ENCODE data around the gene TRUB1. TPM values are rescaled to one million over a fixed set of nuclear protein-coding genes. Genes with fewer than 3 reads are reported as not detected.

TRUB1 gene
- total RNA-seq, 1 experiment from 2014 or later: 30.0 TPM

GRCh38 chr10:114943000-114943399 is 5.0 kb downstream of the TRUB1 start:
- no TSS peak for BruUV-seq (replicated peaks)
- POLR2A ChIA-PET (ENCODE audit: low non-redundant PET): no interaction called here
- peaks cover 37% of the 10 kb centered on the region for H3K36me3 ChIP-seq (ENCODE audit: insufficient read depth, low read length, poor library complexity, severe bottlenecking)

GRCh38 chr10:114953047-114953446 is 15.1 kb downstream of the TRUB1 start:
- peaks cover 10% of the 10 kb centered on the region for H3K36me3 ChIP-seq (ENCODE audit: insufficient read depth, low read length, poor library complexity, severe bottlenecking)
- DNase-seq (ENCODE audit: low spot score): no peak
- H3K4me3 ChIP-seq (ENCODE audit: low read depth, low read length, poor library complexity, severe bottlenecking): no peak overlapping the region
- H3K4me1 ChIP-seq (ENCODE audit: insufficient read depth, low read length, poor library complexity, severe bottlenecking): no peaks in the 10 kb centered on the region
- TF ChIP-seq CTCF (conservative IDR thresholded peaks at IDR 0.05; ENCODE audit: low read depth, low read length) (no peak), EZH2 (IDR thresholded peaks at IDR 0.05; ENCODE audit: borderline replicate concordance, low read depth, low read length, poor library complexity, severe bottlenecking) (no peak)
- intact Hi-C loops (cut with micrococcal nuclease; ENCODE audit: unreplicated experiment): no loop called here
- H3K27ac ChIP-seq (ENCODE audit: low read depth, low read length, poor library complexity, severe bottlenecking): no peak overlapping the region
- no peaks in the 10 kb centered on the region for H3K27me3 ChIP-seq (replicated peaks; ENCODE audit: insufficient read depth, low read depth, low read length, poor library complexity)
- ChIA-PET CTCF (no interaction called here), POLR2A (ENCODE audit: low non-redundant PET) (no interaction called here)
- no TSS peak for BruUV-seq (replicated peaks)
- H3K9me3 ChIP-seq (ENCODE audit: low read depth, low read length, poor library complexity, severe bottlenecking): no peaks in the 10 kb centered on the region

More at GRCh38 chr10:114943000-114943399, 5.0 kb downstream of the TRUB1 start:
- CTCF ChIA-PET: no interaction called here
- no peak for TF ChIP-seq EZH2 (IDR thresholded peaks at IDR 0.05; ENCODE audit: borderline replicate concordance, low read depth, low read length, poor library complexity, severe bottlenecking)
- TF ChIP-seq CTCF (conservative IDR thresholded peaks at IDR 0.05; ENCODE audit: low read depth, low read length): no peak
- peaks cover 6% of the 10 kb centered on the region for H3K4me1 ChIP-seq (ENCODE audit: insufficient read depth, low read length, poor library complexity, severe bottlenecking)
- intact Hi-C loops (cut with micrococcal nuclease; ENCODE audit: unreplicated experiment): no loop called here
- no peaks in the 10 kb centered on the region for H3K27me3 ChIP-seq (replicated peaks; ENCODE audit: insufficient read depth, low read depth, low read length, poor library complexity)
- H3K27ac ChIP-seq (ENCODE audit: low read depth, low read length, poor library complexity, severe bottlenecking): no peak overlapping the region
- no peak overlapping the region for H3K4me3 ChIP-seq (ENCODE audit: low read depth, low read length, poor library complexity, severe bottlenecking)
- DNase-seq (ENCODE audit: low spot score): no peak
- no peaks in the 10 kb centered on the region for H3K9me3 ChIP-seq (ENCODE audit: low read depth, low read length, poor library complexity, severe bottlenecking)

GRCh38 chr10:114955984-114956383 is 18.0 kb downstream of the TRUB1 start:
- no peak overlapping the region for H3K27ac ChIP-seq (ENCODE audit: low read depth, low read length, poor library complexity, severe bottlenecking)
- H3K36me3 ChIP-seq (ENCODE audit: insufficient read depth, low read length, poor library complexity, severe bottlenecking): peaks cover 9% of the 10 kb centered on the region
- no peak for TF ChIP-seq CTCF (conservative IDR thresholded peaks at IDR 0.05; ENCODE audit: low read depth, low read length)
- TF ChIP-seq EZH2 (IDR thresholded peaks at IDR 0.05; ENCODE audit: borderline replicate concordance, low read depth, low read length, poor library complexity, severe bottlenecking): no peak
- no peak for DNase-seq (ENCODE audit: low spot score)
- CTCF ChIA-PET: no interaction called here
- H3K9me3 ChIP-seq (ENCODE audit: low read depth, low read length, poor library complexity, severe bottlenecking): no peaks in the 10 kb centered on the region
- H3K4me3 ChIP-seq (ENCODE audit: low read depth, low read length, poor library complexity, severe bottlenecking): no peak overlapping the region
- no TSS peak for BruUV-seq (replicated peaks)
- no peaks in the 10 kb centered on the region for H3K4me1 ChIP-seq (ENCODE audit: insufficient read depth, low read length, poor library complexity, severe bottlenecking)
- POLR2A ChIA-PET (ENCODE audit: low non-redundant PET): no interaction called here
- intact Hi-C loops (cut with micrococcal nuclease; ENCODE audit: unreplicated experiment): no loop called here
- no peaks in the 10 kb centered on the region for H3K27me3 ChIP-seq (replicated peaks; ENCODE audit: insufficient read depth, low read depth, low read length, poor library complexity)

Measured in A673 (cell line).